ENCODE measurements around the gene ABCB11.
A peak's percentile ranks its signal among the peaks of the same experiment; 100 is the strongest.
"Not testable (repeated sequence)": the region's sequence is repeated elsewhere in the genome, so short reads cannot be mapped to it uniquely, and the experiment has no call there.

ABCB11 gene

GRCh38 chr2:169031202-169031601 lies at the start of gene ABCB11:
Gene ABCB11 (minus strand): TSS chr2:169031324. CDS start chr2:169018125, 13,199 bp downstream.
- no peak for DNase-seq (ENCODE audit: low read depth in 3 of 3)

GRCh38 chr2:169080250-169081069 lies 49.3 kb upstream of the ABCB11 start:
- no peak for DNase-seq (ENCODE audit: low read depth in 3 of 3)

GRCh38 chr2:169077674-169078240 lies 46.6 kb upstream of the ABCB11 start:
- no peak for DNase-seq (ENCODE audit: low read depth in 3 of 3)

GRCh38 chr2:169073963-169074751 lies 43.0 kb upstream of the ABCB11 start:
- no peak for DNase-seq (ENCODE audit: low read depth in 3 of 3)

GRCh38 chr2:169073211-169073962 lies 42.3 kb upstream of the ABCB11 start:
- DNase-seq (ENCODE audit: low read depth in 3 of 3): no peak

GRCh38 chr2:169072163-169072925 lies 41.2 kb upstream of the ABCB11 start:
- no peak for DNase-seq (ENCODE audit: low read depth in 3 of 3)

- no peak for DNase-seq (ENCODE audit: low read depth in 3 of 3)
These were observed 40.3 kb upstream of the ABCB11 start for GRCh38 chr2:169071455-169071854.

GRCh38 chr2:169069833-169070232 lies 38.7 kb upstream of the ABCB11 start:
- no peak for DNase-seq (ENCODE audit: low read depth in 3 of 3)

GRCh38 chr2:169069341-169069740 lies 38.2 kb upstream of the ABCB11 start, which contains the start of gene DHRS9:
Gene DHRS9 (plus strand): TSS chr2:169069563. CDS start chr2:169081582, 12,019 bp downstream.
- peak; percentile 18 to 34 (median 26) for DNase-seq (ENCODE audit: low read depth in 3 of 3)

- no peak for DNase-seq (ENCODE audit: low read depth in 3 of 3)
These were observed 35.8 kb upstream of the ABCB11 start for GRCh38 chr2:169066897-169067296.

- DNase-seq (ENCODE audit: low read depth in 3 of 3): no peak
These were observed 34.9 kb upstream of the ABCB11 start for GRCh38 chr2:169065864-169066517.

GRCh38 chr2:169065422-169065821 lies 34.3 kb upstream of the ABCB11 start:
- no peak for DNase-seq (ENCODE audit: low read depth in 3 of 3)

GRCh38 chr2:169064199-169064598 lies 33.1 kb upstream of the ABCB11 start:
- DNase-seq (ENCODE audit: low read depth in 3 of 3): not testable (repeated sequence)

GRCh38 chr2:169054575-169054974 lies 23.5 kb upstream of the ABCB11 start:
- DNase-seq (ENCODE audit: low read depth in 3 of 3): not testable (repeated sequence)

- no peak for DNase-seq (ENCODE audit: low read depth in 3 of 3)
These were observed 19.5 kb upstream of the ABCB11 start for GRCh38 chr2:169050476-169051240.

GRCh38 chr2:169049142-169049541 lies 18.0 kb upstream of the ABCB11 start:
- no peak for DNase-seq (ENCODE audit: low read depth in 3 of 3)

- DNase-seq (ENCODE audit: low read depth in 3 of 3): no peak
These were observed 16.4 kb upstream of the ABCB11 start for GRCh38 chr2:169047256-169048250.

GRCh38 chr2:169046440-169047151 lies 15.5 kb upstream of the ABCB11 start:
- no peak for DNase-seq (ENCODE audit: low read depth in 3 of 3)
